Gastrocnemius medialis (tissue), 4 donors: ENCODE measurements around the gene TXLNA. TPM values are rescaled to one million over a fixed set of nuclear protein-coding genes. Genes with fewer than 3 reads are reported as not detected.

Source experiments
- ATAC-seq, 2 donors: fragments of 150-250 bp; one replicate each; pipeline ENCODE4 v1.9.1; 2016
- DNase-seq, 2 donors: peaks; one replicate each; pipeline ENCODE4 v3.0.0-alpha.2; 2019
- H3K27ac ChIP-seq, 4 donors: fragments of 200-600 bp; sonication (generic); 1 replicate in 1 of 4; 2 replicates in 3 of 4; pipeline ENCODE4 v1.5.1; 2016 to 2018; ENCODE audit warnings: mild to moderate bottlenecking in 2 of 4, moderate library complexity in 1 of 4
- H3K27me3 ChIP-seq, 3 donors: fragments of 200-600 bp; sonication (generic) in 2 of 3; 1 replicate in 1 of 3; 2 replicates in 2 of 3; pipeline versions ENCODE4 v1.5.1 to v1.6.0; 2016 to 2019; ENCODE audit warnings: mild to moderate bottlenecking in 1 of 3, moderate library complexity in 1 of 3
- H3K36me3 ChIP-seq, 2 donors: fragments of 200-600 bp; sonication (generic) in 1 of 2; one replicate each; pipeline ENCODE4 v1.5.1; 2017 to 2018
- H3K4me1 ChIP-seq, 2 donors: fragments of 200-600 bp; sonication (generic) in 1 of 2; one replicate each; pipeline ENCODE4 v1.5.1; 2016 to 2017; ENCODE audit warnings: mild to moderate bottlenecking in 2 of 2
- H3K4me3 ChIP-seq, 4 donors: fragments of 200-600 bp; sonication (generic) in 3 of 4; 1 replicate in 1 of 4; 2 replicates in 3 of 4; pipeline ENCODE4 v1.5.1; 2016 to 2019; ENCODE audit warnings: mild to moderate bottlenecking in 2 of 4
- H3K9me3 ChIP-seq, 3 donors: fragments of 200-600 bp; sonication (generic) in 2 of 3; 1 replicate in 1 of 3; 2 replicates in 2 of 3; pipeline ENCODE4 v1.5.1; 2016 to 2019
- POLR2A ChIP-seq, 2 donors: fragments of 450-650 bp; IDR thresholded peaks; one replicate each; pipeline ENCODE4 v1.6.1; 2017; ENCODE audit warnings: antibody characterized with exemption in 2 of 2, mild to moderate bottlenecking in 2 of 2, moderate library complexity in 2 of 2
- in situ Hi-C, 4 donors: fragments of 200-750 bp; cut with MboI; loops; one replicate each; pipeline versions ENCODE4 v1.15.0 to v1.8.0; 2017; ENCODE audit warnings: low sequenced_read_pairs in 4 of 4
- intact Hi-C: fragments of 100-400 bp; cut with DNase I; formaldehyde crosslinking; loops from one replicate; pipeline ENCODE4 v1.15.1; 2023; ENCODE audit warnings: low total_unique reads
- total RNA-seq, 4 donors: library from RNA; depleted of rRNA; stranded (reverse); fragments of >200 nt; gene quantifications; one replicate each; pipeline versions ENCODE4 v1.1.0 to v1.2.3, GENCODE V29; 2016
- TF ChIP-seq, protein P1 (sequence below), 5 experiments: fragments of 450-650 bp in 3 of 5; fragments of 200-600 bp in 2 of 5; sonication (generic) in 2 of 5; IDR thresholded peaks in 4 of 5; conservative IDR thresholded peaks in 1 of 5; 1 replicate in 4 of 5; 2 replicates in 1 of 5; pipeline ENCODE4 v1.5.1; 2016 to 2019; ENCODE audit warnings: antibody characterized with exemption in 5 of 5, mild to moderate bottlenecking in 3 of 5, moderate library complexity in 3 of 5

Gene TXLNA
- total RNA-seq, 4 donors from 2014 or later: 15.7 to 21.0 (median 17.6) TPM

DNA sequence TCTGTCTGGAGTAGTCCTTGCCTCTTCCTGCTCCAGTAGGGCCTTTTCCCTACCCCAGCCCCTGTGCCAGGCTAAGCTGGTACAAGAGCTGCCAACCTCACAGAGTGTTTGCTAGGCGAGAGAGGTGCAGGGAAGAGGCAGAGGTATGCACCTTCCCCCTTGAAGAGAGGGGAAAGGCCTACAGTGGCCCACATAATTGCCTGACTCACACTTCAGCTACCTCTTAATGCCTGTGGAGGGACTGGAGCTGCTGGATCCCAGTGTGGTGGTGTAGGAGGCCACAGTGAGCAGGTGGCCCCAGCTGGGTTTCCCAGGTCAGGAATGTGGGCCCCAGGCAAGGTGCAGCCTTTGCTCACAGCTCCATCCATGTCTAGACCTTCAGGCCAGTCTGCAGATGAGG is 17.6 kb downstream of the TXLNA start:
- Histone ChIP-seq H3K4me1 (peaks cover 44 to 57% of the 10 kb centered on the region in 2 donors), H3K9me3 (no peaks in the 10 kb centered on the region), H3K4me3 (no peak overlapping the region), H3K27me3 (no peaks in the 10 kb centered on the region), H3K36me3 (peaks cover 3 to 43% of the 10 kb centered on the region in 2 donors), H3K27ac (peak overlapping the region; percentile 86 to 99 (median 94))
- DNase-seq (no peak), ATAC-seq (no peak)
- in situ Hi-C loops: no loop called here
- TF ChIP-seq, protein P1, sequence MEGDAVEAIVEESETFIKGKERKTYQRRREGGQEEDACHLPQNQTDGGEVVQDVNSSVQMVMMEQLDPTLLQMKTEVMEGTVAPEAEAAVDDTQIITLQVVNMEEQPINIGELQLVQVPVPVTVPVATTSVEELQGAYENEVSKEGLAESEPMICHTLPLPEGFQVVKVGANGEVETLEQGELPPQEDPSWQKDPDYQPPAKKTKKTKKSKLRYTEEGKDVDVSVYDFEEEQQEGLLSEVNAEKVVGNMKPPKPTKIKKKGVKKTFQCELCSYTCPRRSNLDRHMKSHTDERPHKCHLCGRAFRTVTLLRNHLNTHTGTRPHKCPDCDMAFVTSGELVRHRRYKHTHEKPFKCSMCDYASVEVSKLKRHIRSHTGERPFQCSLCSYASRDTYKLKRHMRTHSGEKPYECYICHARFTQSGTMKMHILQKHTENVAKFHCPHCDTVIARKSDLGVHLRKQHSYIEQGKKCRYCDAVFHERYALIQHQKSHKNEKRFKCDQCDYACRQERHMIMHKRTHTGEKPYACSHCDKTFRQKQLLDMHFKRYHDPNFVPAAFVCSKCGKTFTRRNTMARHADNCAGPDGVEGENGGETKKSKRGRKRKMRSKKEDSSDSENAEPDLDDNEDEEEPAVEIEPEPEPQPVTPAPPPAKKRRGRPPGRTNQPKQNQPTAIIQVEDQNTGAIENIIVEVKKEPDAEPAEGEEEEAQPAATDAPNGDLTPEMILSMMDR (IDR thresholded peaks at IDR 0.05 in 4 of 5, conservative IDR thresholded peaks at IDR 0.05 in 1 of 5): no peak
- no peak for TF ChIP-seq POLR2A (IDR thresholded peaks at IDR 0.05)
- intact Hi-C loops: no loop called here

DNA sequence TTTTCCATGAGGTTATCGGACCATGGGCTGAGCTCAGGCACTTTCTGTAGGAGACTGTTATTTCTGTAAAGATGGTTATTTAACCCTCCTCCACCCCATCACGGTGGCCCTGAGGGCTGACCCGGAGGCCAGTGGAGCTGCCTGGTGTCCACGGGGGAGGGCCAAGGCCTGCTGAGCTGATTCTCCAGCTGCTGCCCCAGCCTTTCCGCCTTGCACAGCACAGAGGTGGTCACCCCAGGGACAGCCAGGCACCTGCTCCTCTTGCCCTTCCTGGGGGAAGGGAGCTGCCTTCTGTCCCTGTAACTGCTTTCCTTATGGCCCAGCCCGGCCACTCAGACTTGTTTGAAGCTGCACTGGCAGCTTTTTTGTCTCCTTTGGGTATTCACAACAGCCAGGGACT is 18.4 kb downstream of the TXLNA start:
- peaks cover 44 to 64% of the 10 kb centered on the region in 2 donors for H3K4me1 ChIP-seq
- DNase-seq (peak in 1 of 2 donors; percentile 58), ATAC-seq (no peak)
- in situ Hi-C loops (no loop called here), intact Hi-C loops (no loop called here)
- no peak for TF ChIP-seq POLR2A (IDR thresholded peaks at IDR 0.05)
- TF ChIP-seq, protein P1 (IDR thresholded peaks at IDR 0.05 in 4 of 5, conservative IDR thresholded peaks at IDR 0.05 in 1 of 5): no peak
- H3K27me3 ChIP-seq: no peaks in the 10 kb centered on the region
- H3K9me3 ChIP-seq: no peaks in the 10 kb centered on the region
- H3K36me3 ChIP-seq: peaks cover 3 to 36% of the 10 kb centered on the region in 2 donors
- H3K27ac ChIP-seq: peak overlapping the region; percentile 86 to 99 (median 94)
- no peak overlapping the region for H3K4me3 ChIP-seq

DNA sequence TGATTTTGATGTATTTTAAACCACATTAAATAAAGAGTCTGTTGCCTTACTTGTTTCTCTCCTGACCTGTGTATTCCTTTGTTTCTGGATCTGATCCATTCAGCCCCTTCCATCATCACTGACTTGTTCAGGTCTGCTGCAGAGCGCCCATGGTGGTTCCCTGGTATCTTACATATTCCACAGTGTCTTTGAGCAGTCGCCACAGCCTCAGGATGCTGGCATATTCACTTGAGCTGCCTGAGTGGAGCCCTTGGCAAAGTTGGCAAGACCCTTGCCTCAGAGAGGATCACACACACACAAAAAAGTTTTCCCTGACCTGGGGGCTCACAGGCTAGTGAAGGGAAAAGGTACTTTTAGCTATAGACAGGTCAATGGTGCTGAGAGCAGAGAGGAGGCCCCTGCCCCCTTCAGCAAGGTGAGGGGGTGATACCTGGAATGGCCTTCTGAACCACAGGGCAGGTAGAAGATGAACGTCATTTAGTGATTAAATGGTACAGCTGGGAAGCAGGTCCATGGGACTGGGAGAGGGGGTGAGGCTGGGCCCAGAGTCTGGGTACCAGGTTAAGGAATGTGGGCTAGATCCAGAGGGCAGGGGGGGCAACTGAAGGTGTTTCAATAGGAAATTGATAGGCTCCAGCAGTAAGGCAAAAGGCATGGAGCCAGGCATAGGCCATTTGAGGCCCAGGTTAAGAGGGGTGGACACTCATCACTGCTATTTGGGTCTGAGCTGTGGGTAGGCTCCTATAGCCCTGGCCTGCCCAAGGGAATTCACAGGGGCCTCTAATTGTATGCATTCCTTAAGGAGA is 19.0 kb downstream of the TXLNA start:
- peaks cover 44 to 64% of the 10 kb centered on the region in 2 donors for H3K4me1 ChIP-seq
- TF ChIP-seq, protein P1 (IDR thresholded peaks at IDR 0.05 in 4 of 5, conservative IDR thresholded peaks at IDR 0.05 in 1 of 5): no peak
- ATAC-seq: no peak
- peaks cover 3 to 30% of the 10 kb centered on the region in 2 donors for H3K36me3 ChIP-seq
- peak overlapping the region; percentile 86 to 99 (median 94) for H3K27ac ChIP-seq
- H3K4me3 ChIP-seq: no peak overlapping the region
- no peaks in the 10 kb centered on the region for H3K9me3 ChIP-seq
- intact Hi-C loops: no loop called here
- no peak for DNase-seq
- no peaks in the 10 kb centered on the region for H3K27me3 ChIP-seq
- in situ Hi-C loops: no loop called here

- peak overlapping the region in 2 of 4 donors; percentile 25 to 72 for H3K4me3 ChIP-seq
Observed at GRCh38 chr1:32199043-32199716, 19.7 kb downstream of the TXLNA start.

More at GRCh38 chr1:32199043-32199716, 19.7 kb downstream of the TXLNA start:
- DNase-seq (no peak), ATAC-seq (no peak)
- in situ Hi-C loops: no loop called here
- Histone ChIP-seq H3K4me1 (peaks cover 44 to 64% of the 10 kb centered on the region in 2 donors), H3K36me3 (peaks cover 1 to 22% of the 10 kb centered on the region in 2 donors), H3K27ac (peak overlapping the region; percentile 86 to 99 (median 94)), H3K27me3 (no peaks in the 10 kb centered on the region), H3K9me3 (no peaks in the 10 kb centered on the region)
- intact Hi-C loops: no loop called here
- TF ChIP-seq POLR2A (IDR thresholded peaks at IDR 0.05): no peak
- TF ChIP-seq, protein P1 (IDR thresholded peaks at IDR 0.05 in 4 of 5, conservative IDR thresholded peaks at IDR 0.05 in 1 of 5): no peak
